Activated effector memory CD4-positive, alpha-beta T cell treated with Interleukin-2 at 50 U/mL for 16 hours (primary cell): ENCODE data around the gene FOCAD.
"Not testable (repeated sequence)": the region's sequence is repeated elsewhere in the genome, so short reads cannot be mapped to it uniquely, and the experiment has no call there.

ENCODE experiments used
- DNase-seq: peaks from one replicate; pipeline ENCODE4 v3.0.0-alpha.2; 2020

Gene FOCAD

DNA sequence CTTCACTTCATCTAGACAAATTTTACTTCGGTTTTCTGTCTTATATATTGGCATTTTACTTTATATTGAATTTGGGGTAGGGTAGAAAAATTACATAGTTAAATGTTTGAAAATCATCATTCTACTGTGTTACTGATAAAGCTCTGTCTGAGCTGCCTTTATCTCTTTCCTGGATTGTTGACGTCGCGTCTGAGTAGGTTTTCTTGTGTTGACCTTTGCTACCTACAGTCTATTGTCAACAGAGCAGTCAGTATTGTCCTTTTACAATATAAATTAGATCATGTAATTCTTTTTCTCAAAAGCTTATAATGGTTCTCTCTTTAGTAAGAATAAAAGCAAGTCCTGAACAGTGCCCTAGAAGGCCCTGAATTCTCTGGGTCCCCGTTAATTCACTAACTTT, 219.2 kb downstream of the FOCAD start:
- no peak for DNase-seq

- no peak for DNase-seq
These were observed 220.9 kb downstream of the FOCAD start for GRCh38 chr9:20904995-20905394.

DNA sequence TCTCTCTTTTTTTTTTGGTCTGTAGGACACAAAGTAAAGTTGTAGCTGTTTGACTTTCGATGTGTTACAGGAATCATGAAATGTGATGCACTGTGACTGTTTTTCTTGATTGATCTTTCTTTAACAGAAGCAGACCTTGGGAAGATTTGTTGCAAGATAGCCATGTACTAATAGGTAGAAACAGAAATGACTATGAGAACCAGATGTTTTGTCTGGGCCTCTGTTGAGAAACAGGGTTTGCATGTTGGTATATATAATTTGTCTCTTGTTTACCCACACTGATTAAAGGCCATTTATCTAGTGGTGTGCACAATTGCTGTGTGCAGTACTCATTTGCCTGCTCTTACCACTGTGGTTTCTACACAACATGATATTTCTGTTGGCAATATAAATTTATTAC, 222.3 kb downstream of the FOCAD start:
- DNase-seq, result no peak

DNA sequence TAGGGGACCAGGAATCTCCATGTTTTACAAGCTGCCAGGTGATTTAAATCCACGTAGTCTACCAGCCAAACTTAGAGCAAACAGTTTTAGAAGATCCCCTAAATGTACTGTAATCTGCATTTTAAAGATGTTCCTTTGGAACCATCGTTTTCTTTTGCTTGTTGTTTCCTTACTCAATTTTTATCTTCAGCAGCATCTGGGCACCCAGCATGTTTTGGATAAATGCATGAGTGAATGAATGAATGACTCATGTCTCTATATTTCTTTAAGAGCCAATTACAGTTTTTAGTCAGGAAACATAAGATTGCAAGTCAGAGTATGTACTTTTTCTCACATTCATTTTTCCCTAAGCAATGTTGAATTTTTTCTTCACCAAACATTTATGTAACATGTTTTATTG, 224.4 kb downstream of the FOCAD start:
- DNase-seq, result no peak

GRCh38 chr9:20914556-20914955, 230.5 kb downstream of the FOCAD start:
- DNase-seq, result no peak

- no peak for DNase-seq
These were observed 237.3 kb downstream of the FOCAD start for GRCh38 chr9:20921362-20921761.

DNA sequence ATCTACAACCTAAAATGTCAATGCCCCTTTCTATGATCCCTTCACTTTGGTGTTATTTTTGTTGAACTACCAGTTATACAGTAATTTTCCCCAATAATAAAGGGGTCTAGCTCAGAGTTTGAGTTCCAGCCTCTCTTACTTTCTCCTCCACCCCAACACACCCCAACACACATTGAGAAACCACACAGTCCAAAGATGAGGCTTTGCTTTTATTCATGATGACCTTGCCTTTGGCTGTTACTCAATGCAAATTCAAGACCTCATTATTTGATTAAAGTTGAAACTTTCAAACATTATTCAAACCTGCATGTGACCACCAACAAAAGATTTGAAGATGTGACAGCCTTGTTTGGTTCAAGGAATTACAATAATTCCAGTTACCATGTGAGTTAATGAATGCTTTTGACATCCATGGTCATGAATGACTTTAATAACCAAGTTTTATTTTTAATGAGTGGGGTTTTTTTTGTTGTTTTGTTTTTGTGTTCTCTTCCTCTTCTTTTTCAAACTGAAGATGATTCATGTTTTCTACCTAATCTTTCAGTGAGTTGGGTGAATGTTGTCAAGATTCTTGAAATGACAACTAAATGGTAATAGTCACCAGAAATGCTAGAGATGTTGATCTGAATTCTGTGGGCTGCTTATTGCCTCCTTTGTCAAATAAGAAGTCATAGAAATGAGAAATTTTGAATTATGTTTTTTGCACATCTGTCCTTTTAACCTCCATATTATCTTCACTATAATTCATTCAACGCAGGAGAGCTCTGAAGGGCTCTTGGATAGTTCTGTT, 241.4 kb downstream of the FOCAD start:
- DNase-seq, result no peak

- DNase-seq, result no peak
These were observed 245.2 kb downstream of the FOCAD start for GRCh38 chr9:20929276-20929675.

GRCh38 chr9:20930836-20931235, 246.8 kb downstream of the FOCAD start:
- no peak for DNase-seq

- DNase-seq, result no peak
These were observed 256.6 kb downstream of the FOCAD start for GRCh38 chr9:20940447-20941173.

- peak; percentile 13 for DNase-seq
These were observed 257.2 kb downstream of the FOCAD start for GRCh38 chr9:20941174-20941690.

DNA sequence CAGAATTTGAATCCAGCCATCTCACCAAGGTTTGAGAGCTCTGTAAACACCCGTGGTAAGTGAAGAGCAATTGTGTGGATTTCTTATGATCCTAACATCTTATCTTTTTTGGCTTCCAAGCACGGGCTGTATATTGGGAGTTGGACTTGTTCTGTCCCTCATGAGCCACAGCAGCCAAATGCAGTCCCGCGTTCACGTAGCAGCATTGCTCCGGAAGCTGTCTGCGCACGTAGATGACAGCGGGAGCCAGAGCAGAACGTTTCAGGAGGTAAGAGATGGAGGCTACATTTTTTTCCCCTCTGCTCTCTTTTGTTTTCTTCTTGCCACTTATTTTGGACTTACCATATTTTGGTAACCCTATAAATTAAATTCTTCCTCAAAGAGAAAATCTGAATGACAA, 260.4 kb downstream of the FOCAD start:
- DNase-seq, result no peak

- no peak for DNase-seq
These were observed 261.2 kb downstream of the FOCAD start for GRCh38 chr9:20945269-20945668.

DNA sequence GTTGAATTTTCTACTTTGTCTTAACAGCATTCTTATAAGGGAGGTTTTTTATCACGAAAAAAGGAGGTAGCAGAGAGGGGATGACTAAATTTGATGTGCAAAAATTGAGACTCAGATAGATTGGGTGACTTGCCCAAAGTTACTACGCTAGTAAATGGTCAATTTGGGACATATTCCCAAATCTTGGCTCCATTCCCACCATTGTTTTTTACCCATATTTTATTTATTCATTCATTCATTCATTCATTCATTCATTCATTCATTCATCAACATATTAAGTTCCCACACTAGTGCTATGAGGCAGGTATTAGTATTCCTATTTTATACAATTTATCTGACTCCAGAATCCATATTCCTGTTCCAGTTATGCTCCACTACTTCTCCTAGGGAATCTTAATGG, 261.8 kb downstream of the FOCAD start:
- no peak for DNase-seq

DNA sequence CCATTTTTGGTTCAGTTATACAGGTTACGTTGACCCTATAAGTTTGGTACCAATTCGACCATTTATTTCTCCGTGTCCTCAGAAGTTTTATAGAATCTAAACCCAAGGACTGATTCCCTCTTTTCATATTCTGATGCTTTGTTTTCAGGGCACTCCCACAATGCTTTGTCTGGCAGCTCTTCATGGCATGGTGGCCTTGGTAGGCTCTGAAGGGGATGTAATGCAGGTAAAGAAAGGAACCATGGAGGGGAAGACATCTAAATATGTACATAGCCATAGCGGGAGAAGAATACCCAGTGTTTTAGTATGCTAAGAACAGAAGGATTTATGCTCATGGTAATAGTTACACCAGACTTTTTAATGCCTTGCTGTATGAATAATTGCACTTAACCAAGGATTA, 264.6 kb downstream of the FOCAD start:
- no peak for DNase-seq

- no peak for DNase-seq
These were observed 266.6 kb downstream of the FOCAD start for GRCh38 chr9:20950707-20951106.

- no peak for DNase-seq
These were observed 278.6 kb downstream of the FOCAD start for GRCh38 chr9:20962536-20963225.

DNA sequence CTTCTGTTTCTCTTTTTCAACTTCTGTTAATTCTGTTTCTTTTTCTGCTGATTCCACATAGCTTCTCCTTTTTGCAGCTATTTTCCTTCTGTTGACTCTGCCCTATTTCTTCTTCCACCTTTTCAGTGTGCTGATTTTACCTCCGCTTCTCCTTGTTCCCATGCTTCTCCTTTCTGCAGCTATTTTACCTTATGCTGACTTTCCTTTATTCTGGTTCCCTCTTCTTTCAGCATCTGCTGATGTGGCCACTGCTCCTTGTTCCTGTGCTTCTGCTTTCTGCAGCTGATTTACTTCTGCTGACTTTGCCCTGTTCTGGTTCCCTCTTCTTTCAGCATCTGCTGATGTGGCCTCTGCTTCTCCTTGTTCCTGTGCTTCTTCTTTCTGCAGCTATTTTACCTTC, 288.6 kb downstream of the FOCAD start:
- DNase-seq, result no peak

DNA sequence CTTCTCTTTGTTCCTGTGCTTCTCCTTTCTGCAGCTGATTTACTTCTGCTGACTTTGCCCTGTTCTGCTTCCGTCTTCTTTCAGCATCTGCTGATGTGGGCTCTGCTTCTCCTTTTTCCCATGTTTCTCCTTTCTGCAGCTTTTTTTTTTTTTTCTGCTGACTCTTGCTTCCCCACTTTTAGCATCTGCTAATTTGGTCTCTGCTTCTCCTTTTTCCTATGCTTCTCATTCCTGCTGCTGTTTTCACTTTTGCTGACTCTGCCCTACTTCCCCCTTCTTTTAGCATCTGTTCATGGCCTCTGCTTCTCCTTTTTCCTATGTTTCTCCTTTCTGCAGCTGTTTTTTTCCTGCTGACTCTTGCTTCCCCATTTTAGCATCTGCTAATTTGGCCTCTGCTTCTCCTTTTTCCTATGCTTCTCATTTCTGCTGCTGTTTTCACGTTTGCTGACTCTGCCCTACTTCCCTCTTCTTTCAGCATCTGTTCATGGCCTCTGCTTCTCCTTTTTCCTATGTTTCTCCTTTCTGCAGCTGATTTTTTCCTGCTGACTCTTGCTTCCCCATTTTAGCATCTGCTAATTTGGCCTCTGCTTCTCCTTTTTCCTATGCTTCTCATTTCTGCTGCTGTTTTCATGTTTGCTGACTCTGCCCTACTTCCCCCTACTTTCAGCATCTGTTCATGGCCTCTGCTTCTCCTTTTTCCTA, 289.3 kb downstream of the FOCAD start:
- not testable (repeated sequence) for DNase-seq

DNA sequence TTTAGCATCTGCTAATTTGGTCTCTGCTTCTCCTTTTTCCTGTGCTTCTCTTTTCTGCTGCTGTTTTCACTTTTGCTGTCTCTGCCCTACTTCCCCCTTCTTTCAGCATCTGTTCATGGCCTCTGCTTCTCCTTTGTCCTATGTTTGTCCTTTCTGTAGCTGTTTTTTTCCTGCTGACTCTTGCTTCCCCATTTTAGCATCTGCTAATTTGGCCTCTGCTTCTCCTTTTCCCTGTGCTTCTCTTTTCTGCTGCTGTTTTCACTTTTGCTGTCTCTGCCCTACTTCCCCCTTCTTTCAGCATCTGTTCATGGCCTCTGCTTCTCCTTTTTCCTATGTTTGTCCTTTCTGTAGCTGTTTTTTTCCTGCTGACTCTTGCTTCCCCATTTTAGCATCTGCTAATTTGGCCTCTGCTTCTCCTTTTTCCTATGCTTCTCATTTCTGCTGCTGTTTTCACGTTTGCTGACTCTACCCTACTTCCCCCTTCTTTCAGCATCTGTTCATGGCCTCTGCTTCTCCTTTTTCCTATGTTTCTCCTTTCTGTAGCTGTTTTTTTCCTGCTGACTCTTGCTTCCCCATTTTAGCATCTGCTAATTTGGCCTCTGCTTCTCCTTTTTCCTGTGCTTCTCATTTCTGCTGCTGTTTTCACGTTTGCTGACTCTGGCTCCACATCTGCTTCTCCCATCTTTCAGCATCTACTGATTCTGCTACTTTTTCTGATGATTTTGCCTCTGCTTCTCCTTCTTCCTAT, 290.3 kb downstream of the FOCAD start:
- not testable (repeated sequence) for DNase-seq

DNA sequence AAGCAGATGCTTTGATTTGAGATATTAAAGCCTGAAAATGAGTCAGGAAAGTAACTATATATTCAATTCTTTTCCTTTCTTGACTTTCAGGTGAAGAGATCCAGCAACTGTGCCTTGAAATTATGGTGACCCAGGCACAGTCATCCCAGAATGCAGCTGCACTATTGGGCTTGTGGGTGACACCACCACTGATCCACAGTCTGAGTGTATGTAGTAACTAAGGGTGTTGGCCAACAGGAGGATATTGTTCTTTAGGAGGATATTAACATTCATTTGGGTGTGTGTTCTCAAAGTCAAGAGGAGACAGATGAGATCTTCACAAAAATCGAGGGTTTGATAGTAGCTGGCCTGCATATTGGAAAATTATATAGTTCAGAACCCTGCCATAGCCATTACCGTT, 294.2 kb downstream of the FOCAD start:
- DNase-seq, result no peak

DNA sequence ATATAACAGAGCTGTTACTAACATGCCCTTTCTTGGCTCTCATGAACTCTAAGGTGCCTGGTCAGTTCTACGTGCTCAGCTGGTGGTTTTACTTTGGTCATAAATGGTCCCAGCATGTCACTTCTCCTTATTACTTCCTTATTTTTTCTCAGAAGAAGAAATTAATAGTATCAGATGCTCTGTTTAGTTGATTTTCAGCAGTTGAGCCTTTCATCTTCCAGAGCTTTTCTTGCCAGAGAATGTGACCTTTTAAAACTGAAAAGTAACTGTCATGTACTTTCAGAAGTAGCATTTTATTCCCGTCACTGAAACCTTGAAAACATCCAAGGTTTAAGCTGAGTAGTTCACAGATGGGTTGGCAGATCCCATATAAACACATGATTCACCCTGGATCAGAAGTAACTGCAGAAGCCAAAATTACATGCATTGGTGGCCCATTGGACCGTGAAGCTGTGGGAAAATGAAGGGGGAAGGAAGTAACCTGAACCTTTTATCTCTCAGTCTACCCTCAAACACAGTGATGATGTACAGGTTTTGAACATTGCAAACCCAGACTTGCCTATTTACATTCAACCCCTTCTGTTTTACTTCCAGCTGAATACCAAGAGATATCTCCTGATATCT, 296.9 kb downstream of the FOCAD start:
- no peak for DNase-seq
